ENCODE data around the gene ZNF697. TPM values are rescaled to one million over a fixed set of nuclear protein-coding genes. Genes with fewer than 3 reads are reported as not detected.

The ZNF697 gene
- total RNA-seq, 1 experiment from 2014 or later: 17.4 TPM

GRCh38 chr1:119623678-119624077 lies 24.4 kb downstream of the ZNF697 start:
- peaks cover 4% of the 10 kb centered on the region; the same call in 1 of the 2 replicates for H3K4me1 ChIP-seq (ENCODE audit: insufficient read depth, low read length)
- no peak overlapping the region for H3K14ac ChIP-seq (ENCODE audit: insufficient read depth, low read length)
- H3K4me2 ChIP-seq (ENCODE audit: insufficient read depth, insufficient read length, low read length): no peak overlapping the region
- no peaks in the 10 kb centered on the region for H4K20me1 ChIP-seq (ENCODE audit: control insufficient read depth, insufficient read depth, insufficient read length)
- no peak overlapping the region for H3K9ac ChIP-seq (ENCODE audit: extremely low read depth, insufficient read length, low read length)
- no peak overlapping the region for H2BK20ac ChIP-seq (ENCODE audit: low read depth, low read length, poor library complexity, severe bottlenecking)
- no peak for TF ChIP-seq CTCF (conservative IDR thresholded peaks at IDR 0.05)
- H2BK15ac ChIP-seq (ENCODE audit: low read depth, low read length): no peak overlapping the region
- Mint-ChIP-seq H3K36me3 (ENCODE audit: insufficient read depth in 1 of 3, low read depth in 3 of 3) (peaks cover 23 to 36% (median 34%) of the 10 kb centered on the region in 3 experiments; a peak in 6 of 7 replicates), H3K9me3 (no peaks in the 10 kb centered on the region), H3K4me3 (no peak overlapping the region; a peak in 1 of 5 replicates), H3K4me1 (peaks cover 30 to 31% of the 10 kb centered on the region in 2 experiments), H3K27me3 (ENCODE audit: low read depth) (no peaks in the 10 kb centered on the region), H3K27ac (no peak overlapping the region)
- H3K27ac ChIP-seq (ENCODE audit: insufficient read length, low read depth, low read length): no peak overlapping the region
- no peak overlapping the region for H2AFZ ChIP-seq (ENCODE audit: low read length)
- H4K8ac ChIP-seq (replicated peaks; ENCODE audit: insufficient read length, low read depth, low read length): no peak overlapping the region
- no peak overlapping the region for H3T11ph ChIP-seq (ENCODE audit: low read length)
- H3K9me3 ChIP-seq (ENCODE audit: control insufficient read depth, low read depth, low read length): no peaks in the 10 kb centered on the region
- WGBS (ENCODE audit: extremely low coverage, insufficient read length, low lambda C conversion rate): no CpG with 5 or more reads among the region's 30 CpGs
- H3K18ac ChIP-seq (ENCODE audit: insufficient read length, low read depth, low read length): no peak overlapping the region
- H4K5ac ChIP-seq (ENCODE audit: insufficient read length, low read depth, low read length): no peak overlapping the region
- H3K23ac ChIP-seq (ENCODE audit: insufficient read length, low read depth, low read length): no peak overlapping the region
- no peak overlapping the region for H2BK120ac ChIP-seq (ENCODE audit: low read depth, low read length, poor library complexity, severe bottlenecking)
- H4K91ac ChIP-seq (ENCODE audit: insufficient read length, low read depth, low read length): no peak overlapping the region
- no peaks in the 10 kb centered on the region for H3K79me2 ChIP-seq (ENCODE audit: insufficient read depth, low read length)
- H3K4ac ChIP-seq (ENCODE audit: low read depth, low read length): no peak overlapping the region
- no peak overlapping the region for H3K56ac ChIP-seq (ENCODE audit: insufficient read length, low read depth, low read length)
- no peaks in the 10 kb centered on the region for H3K79me1 ChIP-seq (ENCODE audit: insufficient read depth, low read depth, low read length, poor library complexity, severe bottlenecking)
- H3K27me3 ChIP-seq (ENCODE audit: insufficient read depth, low read length): no peaks in the 10 kb centered on the region
- H3K23me2 ChIP-seq (ENCODE audit: insufficient read length, low read depth, low read length, poor library complexity, severe bottlenecking): no peaks in the 10 kb centered on the region
- H2BK12ac ChIP-seq (ENCODE audit: insufficient read length, low read depth, low read length): no peak overlapping the region
- DNase-seq: no peak
- H2BK5ac ChIP-seq (ENCODE audit: insufficient read length, low read length): no peak overlapping the region
- H2AK5ac ChIP-seq (ENCODE audit: insufficient read length, low read length): no peak overlapping the region

Data from H9 (cell line).